ENCODE data around the gene PDGFRB.

- TF ChIP-seq CTCF (conservative IDR thresholded peaks at IDR 0.05; ENCODE audit: low read depth, low read length) (no peak), EZH2phosphoT487 (IDR thresholded peaks at IDR 0.05; ENCODE audit: borderline replicate concordance, low read length) (no peak)
Measured at GRCh38 chr5:150203832-150204589, 48.4 kb upstream of the PDGFRB start.
